Natural killer cell (primary cell): Measurements from ENCODE around the gene CPNE4. TPM values are rescaled to one million over a fixed set of nuclear protein-coding genes. Genes with fewer than 3 reads are reported as not detected.

ENCODE experiments used
- ATAC-seq, 3 donors: fragments of 150-1000 bp in 2 of 3; fragments of 200-7000 bp in 1 of 3; cut with Tn5 transposase; 1 replicate in 1 of 3; 2 replicates in 2 of 3; pipeline ENCODE4 v1.10.0; 2021; ENCODE audit warnings: mild to moderate bottlenecking in 2 of 3, moderate library complexity in 2 of 3
- DNase-seq, 2 donors: peaks; one replicate each; pipeline versions ENCODE4 v3.0.0 to v3.0.0-alpha.2; 2013 to 2021; ENCODE audit warnings: mixed read lengths in 1 of 2
- H3K27ac ChIP-seq: one replicate; pipeline ENCODE4 v1.5.1; 2013; ENCODE audit warnings: mild to moderate bottlenecking, low read length
- H3K27me3 ChIP-seq: one replicate; pipeline ENCODE4 v1.6.1; 2013; ENCODE audit warnings: low read length; ENCODE audit not compliant: control insufficient read depth, insufficient read depth
- H3K36me3 ChIP-seq: one replicate; pipeline ENCODE4 v1.6.1; 2013; ENCODE audit warnings: low read length; ENCODE audit not compliant: control insufficient read depth, insufficient read depth
- H3K4me1 ChIP-seq: one replicate; pipeline ENCODE4 v1.6.1; 2013; ENCODE audit warnings: low read length; ENCODE audit not compliant: control insufficient read depth, insufficient read depth
- H3K4me3 ChIP-seq: one replicate; pipeline ENCODE4 v1.5.1; 2013; ENCODE audit warnings: low read length
- H3K9me3 ChIP-seq: one replicate; pipeline ENCODE4 v1.6.1; 2013; ENCODE audit warnings: low read length; ENCODE audit not compliant: control insufficient read depth, insufficient read depth
- H3K27ac Mint-ChIP-seq, 2 donors: one replicate each; pipeline ENCODE4 v1.8.0; 2022; ENCODE audit warnings: mild to moderate bottlenecking in 2 of 2, mixed read lengths in 2 of 2, moderate library complexity in 1 of 2
- H3K27me3 Mint-ChIP-seq, 2 donors: one replicate each; pipeline ENCODE4 v1.8.0; 2022; ENCODE audit warnings: low read depth in 2 of 2, mixed read lengths in 2 of 2
- H3K36me3 Mint-ChIP-seq: one replicate; pipeline ENCODE4 v1.8.0; 2022; ENCODE audit warnings: mixed read lengths
- H3K4me1 Mint-ChIP-seq, 2 donors: one replicate each; pipeline ENCODE4 v1.8.0; 2022; ENCODE audit warnings: mixed read lengths in 2 of 2
- H3K4me3 Mint-ChIP-seq: one replicate; pipeline ENCODE4 v1.8.0; 2022; ENCODE audit warnings: mild to moderate bottlenecking, moderate library complexity, mixed read lengths
- H3K9me3 Mint-ChIP-seq, 2 donors: one replicate each; pipeline ENCODE4 v1.8.0; 2022; ENCODE audit warnings: mixed read lengths in 2 of 2
- CTCF ChIP-seq: fragments of 200-600 bp; IDR thresholded peaks from one replicate; pipeline ENCODE4 v1.8.0; 2022; ENCODE audit warnings: antibody characterized with exemption
- WGBS: methylation state at CpG from one replicate; pipeline ENCODE4 v1.1.7; 2013; ENCODE audit warnings: missing lambda C conversion rate; ENCODE audit not compliant: insufficient coverage; 5-methylcytosine and 5-hydroxymethylcytosine counted together
- intact Hi-C: fragments of 100-400 bp; cut with micrococcal nuclease; formaldehyde crosslinking; loops from one replicate; pipeline ENCODE4 v1.14.2; 2022
- total RNA-seq, 4 donors: library from RNA; stranded (reverse); fragments of 120-200 nt in 1 of 4; gene quantifications; one replicate each; pipeline versions ENCODE4 v1.2.3 to v1.2.4, GENCODE V29; 2013 to 2022

The CPNE4 gene
- total RNA-seq, 3 donors from 2014 or later (not counting 1 experiment from before 2014, with no cell fraction given), result not detected

- peaks cover 4 to 20% of the 10 kb centered on the region in 2 donors for H3K27me3 Mint-ChIP-seq
- no peak for DNase-seq
- peak in 2 of 3 donors; percentile 45 to 53 for ATAC-seq
- no peaks in the 10 kb centered on the region for H3K9me3 Mint-ChIP-seq
- H3K4me3 Mint-ChIP-seq, result no peak overlapping the region
- intact Hi-C loops, result no loop called here
- TF ChIP-seq CTCF, result no peak
- Histone ChIP-seq H3K36me3 (no peaks in the 10 kb centered on the region), H3K9me3 (no peaks in the 10 kb centered on the region), H3K4me3 (no peak overlapping the region), H3K4me1 (peaks cover 4% of the 10 kb centered on the region), H3K27ac (no peak overlapping the region), H3K27me3 (no peaks in the 10 kb centered on the region)
- H3K27ac Mint-ChIP-seq, result no peak overlapping the region
- no peaks in the 10 kb centered on the region for H3K36me3 Mint-ChIP-seq
- 47% methylated on average over 3 of the region's 3 CpGs for WGBS
- H3K4me1 Mint-ChIP-seq, result peaks cover 13 to 17% of the 10 kb centered on the region in 2 donors
Measured at GRCh38 chr3:131795390-131796090, 239.3 kb downstream of the CPNE4 start.

GRCh38 chr3:131794766-131795388, 239.9 kb downstream of the CPNE4 start:
- intact Hi-C loops, result no loop called here
- WGBS, result 44% methylated on average over 5 of the region's 5 CpGs
- no peak overlapping the region for H3K4me3 ChIP-seq
- H3K27me3 ChIP-seq, result no peaks in the 10 kb centered on the region
- Mint-ChIP-seq H3K36me3 (no peaks in the 10 kb centered on the region), H3K27me3 (peaks cover 4 to 20% of the 10 kb centered on the region in 2 donors), H3K4me3 (no peak overlapping the region), H3K9me3 (no peaks in the 10 kb centered on the region), H3K27ac (no peak overlapping the region), H3K4me1 (peaks cover 13 to 17% of the 10 kb centered on the region in 2 donors)
- ATAC-seq (peak in 1 of 3 donors; percentile 79), DNase-seq (peak in 1 of 2 donors; percentile 58)
- H3K9me3 ChIP-seq, result no peaks in the 10 kb centered on the region
- TF ChIP-seq CTCF, result peak; percentile 54
- peaks cover 4% of the 10 kb centered on the region for H3K4me1 ChIP-seq
- no peak overlapping the region for H3K27ac ChIP-seq
- no peaks in the 10 kb centered on the region for H3K36me3 ChIP-seq

GRCh38 chr3:131793870-131794269, 240.9 kb downstream of the CPNE4 start:
- Mint-ChIP-seq H3K36me3 (no peaks in the 10 kb centered on the region), H3K9me3 (no peaks in the 10 kb centered on the region), H3K27me3 (peaks cover 4 to 20% of the 10 kb centered on the region in 2 donors), H3K27ac (no peak overlapping the region), H3K4me3 (no peak overlapping the region), H3K4me1 (peaks cover 13 to 17% of the 10 kb centered on the region in 2 donors)
- TF ChIP-seq CTCF, result no peak
- DNase-seq (no peak), ATAC-seq (no peak)
- Histone ChIP-seq H3K36me3 (no peaks in the 10 kb centered on the region), H3K27ac (no peak overlapping the region), H3K9me3 (no peaks in the 10 kb centered on the region), H3K4me1 (peaks cover 4% of the 10 kb centered on the region), H3K27me3 (no peaks in the 10 kb centered on the region), H3K4me3 (no peak overlapping the region)
- intact Hi-C loops, result no loop called here
